Stimulated activated CD8-positive, alpha-beta memory T cell treated with anti-CD3 and anti-CD28 coated beads, Interleukin-12 subunit alpha, Interleukin-12 subunit beta, amount 100 ng/mL, for 24 hours (primary cell): ENCODE results near the gene NHS.

Experiments used
- DNase-seq: peaks from one replicate; pipeline ENCODE4 v3.0.0-alpha.2; 2020; ENCODE audit errors: extremely low read depth

NHS gene

GRCh38 chrX:17736478-17736855 lies 361.5 kb downstream of the NHS start:
- DNase-seq, result no peak

DNA sequence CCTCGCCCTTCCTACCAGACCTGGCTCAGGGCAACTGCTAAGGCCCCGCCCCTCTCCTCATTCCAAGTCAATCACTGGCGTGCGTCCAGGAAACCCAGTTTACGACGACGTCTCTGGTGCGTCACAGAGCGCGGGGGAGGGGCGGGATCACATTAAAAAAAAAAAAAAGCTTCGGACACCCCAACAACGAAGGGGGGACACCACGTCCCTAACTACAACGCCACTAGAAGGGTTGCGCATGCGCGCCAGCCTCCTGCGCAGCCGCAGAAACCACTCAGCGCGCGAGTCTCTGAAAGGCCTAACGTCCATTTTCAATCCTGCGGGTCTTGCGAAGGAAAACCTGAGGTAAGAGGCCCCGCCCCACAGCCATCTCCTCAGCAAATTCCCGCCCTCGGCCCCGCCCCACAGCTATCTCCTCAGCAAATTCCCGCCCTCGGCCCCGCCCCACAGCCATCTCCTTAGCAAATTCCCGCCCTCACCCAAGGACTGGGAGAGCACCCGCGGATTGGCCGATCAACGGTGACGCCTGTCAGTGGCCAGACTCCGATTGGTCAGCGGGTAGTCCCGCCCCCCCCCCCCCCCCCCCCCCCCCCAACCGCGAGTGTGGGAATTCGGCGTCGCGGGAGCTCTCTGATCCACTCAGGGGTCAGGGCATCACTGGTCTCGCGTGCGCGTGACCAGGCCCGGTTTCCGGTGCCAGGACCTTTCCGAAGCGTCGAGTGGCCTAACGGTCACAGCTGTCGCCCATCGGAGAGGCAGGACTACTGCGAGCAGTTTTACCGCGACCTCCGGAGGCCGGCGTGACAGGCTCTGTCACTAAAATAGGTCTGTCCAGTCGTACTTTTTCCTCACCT lies 362.1 kb downstream of the NHS start, which contains the start of gene SCML1:
SCML1 (plus strand) TSS at position 638 of the 854 bp plus-strand sequence. CDS start 6,694 bp downstream, outside the sequence.
- DNase-seq, result peak; percentile 72

DNA sequence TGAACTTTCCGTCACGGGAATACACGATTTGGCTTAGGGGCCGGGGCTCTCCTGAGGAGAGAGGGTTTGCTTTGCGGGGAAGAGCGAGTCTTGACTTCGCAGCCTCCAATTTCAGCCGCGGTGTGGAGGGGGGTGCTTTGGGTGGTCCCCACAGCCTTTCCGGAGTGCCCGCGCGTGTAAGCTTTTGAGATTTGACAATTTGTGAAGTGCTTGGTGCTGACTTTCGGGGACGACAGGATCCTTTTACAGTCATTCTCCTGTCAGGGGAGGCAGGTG lies 362.6 kb downstream of the NHS start:
- DNase-seq, result no peak

DNA sequence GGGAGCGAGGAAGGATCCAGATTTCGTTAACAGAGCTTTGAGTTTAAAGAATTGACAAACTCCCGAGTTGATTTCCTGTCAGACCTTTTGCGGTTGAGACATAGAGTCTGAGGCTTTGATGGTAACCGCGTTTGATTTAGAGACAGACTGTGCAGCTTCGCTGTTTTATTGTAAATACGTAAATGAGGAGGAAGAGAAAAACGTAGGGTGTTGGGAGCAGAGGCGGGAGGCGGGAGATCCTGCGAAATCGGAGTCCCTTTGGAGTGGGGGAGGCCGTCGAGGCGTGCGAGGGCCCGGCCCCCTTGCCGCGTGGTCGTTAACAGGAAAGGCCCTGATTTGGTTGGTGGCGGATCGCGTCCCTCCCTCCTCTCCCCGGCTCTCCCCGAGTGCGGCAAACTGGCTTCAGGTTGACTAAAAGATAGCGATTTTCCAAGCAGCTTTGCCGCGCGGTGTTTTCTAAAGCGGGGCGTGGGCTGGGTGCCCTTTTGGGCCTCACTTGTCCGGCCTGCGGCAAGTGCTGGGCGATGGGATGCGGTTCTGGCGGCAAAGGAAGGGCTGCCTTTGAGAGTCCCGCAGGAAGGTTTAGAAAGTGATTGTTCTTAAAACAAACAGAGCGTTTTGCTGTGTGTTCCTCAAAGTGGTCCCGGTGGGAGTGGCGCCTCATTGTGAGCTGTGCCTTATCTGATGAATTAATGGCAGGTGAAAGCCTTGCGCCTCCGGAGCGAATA lies 363.1 kb downstream of the NHS start:
- DNase-seq, result no peak

GRCh38 chrX:17738737-17739535 lies 363.9 kb downstream of the NHS start:
- no peak for DNase-seq

DNA sequence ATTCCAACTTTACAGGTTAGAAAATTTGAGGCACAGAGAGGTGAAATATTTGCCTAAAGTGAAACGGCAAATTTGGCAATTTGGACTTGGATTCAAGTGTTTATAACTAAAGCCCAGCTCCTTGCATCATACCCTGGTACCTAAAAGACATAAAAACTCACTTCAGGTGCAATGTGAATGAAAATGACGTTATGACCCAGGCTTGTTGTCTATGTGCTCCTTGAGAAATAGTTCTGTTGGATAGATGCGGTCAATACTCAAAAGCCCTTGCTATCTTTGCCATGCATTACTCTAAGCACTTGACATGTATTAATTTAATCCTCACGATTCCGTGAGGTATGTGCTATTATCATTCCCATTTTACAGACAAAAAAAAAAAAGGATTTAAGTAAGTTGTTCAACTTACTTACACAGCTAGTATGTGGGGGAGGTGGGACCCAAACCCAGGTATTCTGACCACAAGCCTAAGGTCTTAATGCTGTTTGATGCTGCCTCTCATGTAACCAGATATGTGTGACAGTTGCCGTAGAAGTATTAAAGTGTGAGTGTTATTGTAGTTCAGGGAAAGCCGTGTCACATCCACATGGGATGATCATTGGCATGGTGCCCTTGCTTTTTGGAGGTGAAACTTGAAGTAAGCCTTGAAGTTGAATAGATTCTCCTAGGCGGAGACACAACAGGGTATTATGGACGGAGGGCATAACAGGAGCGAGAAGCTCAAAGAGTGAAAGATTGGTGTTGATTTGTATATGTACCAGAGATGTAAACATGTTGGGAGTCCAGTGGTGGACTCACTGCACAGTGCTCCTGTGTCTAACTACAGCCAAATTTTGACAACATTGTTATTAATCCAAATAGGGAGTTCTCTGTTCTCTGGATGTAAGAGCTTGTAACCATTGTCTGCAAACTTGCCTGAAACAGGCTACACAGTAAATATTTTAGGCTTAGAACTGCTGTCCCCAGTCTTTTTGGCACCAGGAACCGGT lies 365.4 kb downstream of the NHS start:
- no peak for DNase-seq

GRCh38 chrX:17741123-17741511 lies 366.1 kb downstream of the NHS start:
- no peak for DNase-seq

- DNase-seq, result no peak
Observed at GRCh38 chrX:17743913-17744312, 368.9 kb downstream of the NHS start.

DNA sequence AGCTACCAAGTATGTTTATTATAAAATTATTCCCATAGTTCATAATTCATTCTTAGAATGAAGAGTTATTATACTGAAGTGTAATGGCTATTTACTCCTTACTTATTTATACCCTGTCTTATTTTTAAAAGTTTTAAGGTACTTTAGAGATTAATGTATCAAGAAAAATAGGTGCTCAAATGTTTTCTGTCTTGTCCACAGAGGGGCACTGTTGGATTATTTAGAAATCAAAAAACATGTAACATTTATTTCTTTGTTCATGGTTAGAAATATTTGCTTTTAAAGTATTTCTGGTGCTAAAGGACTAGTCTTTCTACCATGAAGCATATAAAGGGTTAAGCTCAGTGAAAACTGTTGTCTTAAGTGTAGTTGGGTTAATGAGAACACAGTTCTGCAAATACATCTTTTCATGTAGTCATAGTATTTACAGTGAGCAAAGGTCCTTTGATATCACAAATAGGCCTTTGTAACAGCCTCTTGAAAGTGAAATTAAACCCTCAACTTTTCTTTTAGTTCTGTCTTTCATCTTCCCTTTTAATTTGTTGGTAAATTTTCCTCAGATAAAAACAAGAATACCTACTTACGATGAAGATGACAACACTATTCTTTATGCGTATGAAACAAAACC lies 370.0 kb downstream of the NHS start:
- no peak for DNase-seq

DNA sequence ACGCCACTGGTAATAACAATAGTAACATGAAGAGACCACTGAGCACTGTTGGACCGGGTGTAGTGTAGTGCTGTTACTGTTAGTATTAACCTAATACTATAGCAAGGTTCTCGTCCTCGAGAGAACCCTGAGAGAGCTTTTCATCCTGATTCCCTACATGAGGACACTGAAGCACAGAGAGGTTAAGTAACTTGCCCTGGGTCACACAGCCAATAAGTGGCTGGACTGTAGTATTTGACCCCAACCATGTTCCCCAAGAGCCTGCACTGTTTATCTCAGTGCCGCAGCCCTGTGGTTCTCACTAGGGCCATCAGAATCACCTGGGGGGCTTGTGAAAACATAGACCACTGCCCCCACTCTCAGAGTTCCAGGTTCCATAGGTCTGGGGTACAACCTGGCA lies 372.7 kb downstream of the NHS start:
- DNase-seq, result no peak

GRCh38 chrX:17748684-17749083 lies 373.7 kb downstream of the NHS start:
- DNase-seq, result no peak

- no peak for DNase-seq
Observed at GRCh38 chrX:17750436-17750835, 375.4 kb downstream of the NHS start.

GRCh38 chrX:17758382-17758781 lies 383.4 kb downstream of the NHS start:
- DNase-seq, result no peak

DNA sequence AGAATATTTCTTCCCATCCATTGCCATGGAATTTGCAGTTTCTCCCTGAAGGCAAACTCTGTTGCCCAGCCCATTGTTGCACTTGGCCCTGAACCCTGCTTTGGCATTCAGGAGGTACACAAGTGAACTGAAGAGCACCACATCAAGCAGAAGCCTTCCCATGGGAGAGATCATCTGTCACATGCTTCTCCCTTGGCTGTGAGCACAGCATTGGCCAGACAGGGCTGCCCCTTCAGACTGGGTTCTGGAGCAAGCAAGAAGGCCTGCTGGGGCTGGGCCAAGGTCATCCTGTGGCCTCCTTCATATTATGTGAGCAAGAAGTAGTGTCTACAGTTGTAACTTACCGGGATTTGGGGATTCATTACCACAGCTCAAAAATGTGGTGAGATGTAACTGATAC lies 385.0 kb downstream of the NHS start:
- DNase-seq, result no peak

GRCh38 chrX:17767734-17768133 lies 392.7 kb downstream of the NHS start:
- no peak for DNase-seq

DNA sequence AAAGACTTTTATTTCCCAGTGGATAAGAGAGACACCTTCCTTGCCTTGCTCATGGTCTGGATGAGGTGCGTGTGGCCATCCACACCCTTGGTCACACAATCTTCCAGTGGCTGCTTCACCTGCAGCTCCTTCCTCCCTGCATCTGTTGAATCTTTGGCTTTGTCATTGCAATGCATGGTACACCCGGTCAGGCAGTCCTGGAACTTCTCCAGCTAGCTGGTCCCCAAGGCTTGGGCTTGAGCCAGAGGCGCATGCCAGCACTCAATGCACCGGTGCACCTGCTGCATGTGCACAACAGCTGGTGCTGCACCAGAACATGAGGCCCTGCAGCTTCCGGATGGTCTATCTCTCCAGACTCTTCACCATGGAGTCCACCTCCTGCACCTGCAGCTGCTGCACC lies 394.0 kb downstream of the NHS start:
- no peak for DNase-seq

GRCh38 chrX:17769701-17770269 lies 394.8 kb downstream of the NHS start:
- DNase-seq, result no peak

GRCh38 chrX:17773221-17773876 lies 398.3 kb downstream of the NHS start:
- no peak for DNase-seq

DNA sequence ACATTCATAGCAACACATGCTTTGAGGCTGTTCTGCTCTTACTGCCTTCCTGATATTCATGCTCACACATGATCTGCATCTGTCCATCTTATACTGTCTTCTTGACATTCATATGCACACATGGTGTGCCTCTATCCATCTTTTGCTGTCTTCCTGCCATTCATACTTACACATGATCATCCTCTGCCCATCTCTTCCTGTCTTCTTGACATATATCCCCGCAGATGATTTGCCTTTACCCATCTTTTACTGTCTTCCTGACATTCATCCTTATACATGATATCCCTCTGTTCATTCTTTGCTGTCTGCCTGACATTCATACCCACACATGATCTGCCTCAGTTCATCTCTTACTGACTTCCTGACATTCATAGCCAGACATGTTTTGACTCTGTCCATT lies 399.1 kb downstream of the NHS start:
- DNase-seq, result no peak

DNA sequence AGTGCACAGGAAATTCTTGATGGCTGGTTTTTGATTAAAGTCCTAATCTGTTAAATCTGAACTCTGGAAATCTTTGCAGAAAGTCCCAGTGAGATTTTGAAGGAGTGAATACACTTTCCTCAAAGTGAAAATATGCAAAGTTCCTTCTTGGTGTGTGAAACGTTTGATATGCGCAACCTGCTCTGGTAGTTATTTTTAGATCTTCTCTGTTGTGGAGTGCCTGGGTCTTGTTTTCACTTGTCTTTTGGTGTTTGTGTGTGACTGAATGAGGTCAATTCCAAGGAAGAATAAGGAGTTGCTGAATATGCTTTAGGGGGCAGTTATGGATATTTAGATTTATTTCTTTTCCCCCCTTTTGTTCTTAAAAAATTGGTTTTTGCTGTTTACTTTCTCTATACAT lies 404.0 kb downstream of the NHS start:
- DNase-seq, result no peak
